H1 (cell line): ENCODE measurements around the gene CCDC12. TPM values are rescaled to one million over a fixed set of nuclear protein-coding genes. Genes with fewer than 3 reads are reported as not detected.

Source experiments
- CTCF ChIA-PET: fragments of 300-600 bp; sonication (Branson Sonifier 250); formaldehyde crosslinking; loops from one replicate; lab custom pipeline; 2021; ENCODE audit not compliant: partially characterized antibody; lab: Charles Lee
- POLR2A ChIA-PET: fragments of 300-600 bp; sonication (Branson Sonifier 250); formaldehyde crosslinking; loops from one replicate; lab custom pipeline; 2021; ENCODE audit warnings: inconsistent platforms; ENCODE audit not compliant: partially characterized antibody; lab: Charles Lee
- DNase-seq, 2 experiments: peaks; one replicate each; pipeline versions ENCODE4 v3.0.0 to v3.0.0-alpha.2; 2010 to 2022; ENCODE audit warnings: low spot score in 2 of 2, low read depth in 1 of 2, mixed read lengths in 1 of 2
- FAIRE-seq: peaks from 2 replicates; lab custom pipeline; 2011; peaks lifted over from hg19 to GRCh38; lab: Jason Lieb, UNC
- H2AFZ ChIP-seq: 2 replicates; pipeline ENCODE4 v1.8.1; 2012; ENCODE audit warnings: low read length, inconsistent platforms
- H2AK5ac ChIP-seq: 2 replicates; pipeline ENCODE4 v1.6.1; 2013; ENCODE audit warnings: low read depth, low read length
- H2BK120ac ChIP-seq: replicated peaks from 2 replicates; pipeline ENCODE3; 2013; ENCODE audit warnings: low read depth, low read length, inconsistent platforms
- H2BK12ac ChIP-seq: 2 replicates; pipeline ENCODE4 v1.6.1; 2013; ENCODE audit warnings: low read depth, low read length
- H2BK15ac ChIP-seq: 2 replicates; pipeline ENCODE4 v1.6.1; 2013; ENCODE audit warnings: low read length
- H2BK20ac ChIP-seq: 2 replicates; pipeline ENCODE4 v1.6.1; 2013; ENCODE audit warnings: low read length
- H2BK5ac ChIP-seq: 2 replicates; pipeline ENCODE4 v1.6.1; 2013; ENCODE audit warnings: low read depth, low read length
- H3K14ac ChIP-seq: 2 replicates; pipeline ENCODE4 v1.6.1; 2013; ENCODE audit warnings: inconsistent platforms; ENCODE audit not compliant: insufficient read length
- H3K18ac ChIP-seq: 2 replicates; pipeline ENCODE4 v1.6.1; 2013; ENCODE audit warnings: low read length; ENCODE audit errors: extremely low read depth
- H3K23ac ChIP-seq: 2 replicates; pipeline ENCODE4 v1.6.1; 2013; ENCODE audit warnings: inconsistent platforms; ENCODE audit not compliant: insufficient read length
- H3K23me2 ChIP-seq: 2 replicates; pipeline ENCODE4 v1.6.1; 2013; ENCODE audit warnings: low read depth, low read length
- H3K27ac ChIP-seq: 2 replicates; pipeline ENCODE4 v1.6.1; 2011; ENCODE audit warnings: low read depth, low read length, inconsistent platforms
- H3K27me3 ChIP-seq, 4 experiments: replicated peaks in 1 of 4; 1 replicate in 1 of 4; 2 replicates in 3 of 4; pipeline versions ENCODE4 v1.6.1 to v1.8.1; 2011 to 2013; ENCODE audit warnings: low read length in 3 of 4, mild to moderate bottlenecking in 3 of 4, inconsistent platforms in 2 of 4, mixed read lengths in 2 of 4, moderate library complexity in 1 of 4; ENCODE audit not compliant: control insufficient read depth in 3 of 4, insufficient read depth in 3 of 4; ENCODE audit errors: extremely low read depth in 1 of 4
- H3K36me3 ChIP-seq, 4 experiments: 2 replicates each; pipeline versions ENCODE4 v1.6.1 to v1.8.1; 2011 to 2013; ENCODE audit warnings: mild to moderate bottlenecking in 4 of 4, low read length in 3 of 4, moderate library complexity in 2 of 4, control low read depth in 1 of 4, inconsistent platforms in 1 of 4; ENCODE audit not compliant: insufficient read depth in 4 of 4, control insufficient read depth in 2 of 4
- H3K4ac ChIP-seq: replicated peaks from 2 replicates; pipeline ENCODE3; 2013; ENCODE audit warnings: low read length, low read depth, mixed read lengths, inconsistent platforms; ENCODE audit not compliant: insufficient read length
- H3K4me1 ChIP-seq, 4 experiments: replicated peaks in 1 of 4; 1 replicate in 1 of 4; 2 replicates in 3 of 4; pipeline versions ENCODE4 v1.6.1 to v1.8.1; 2011 to 2013; ENCODE audit warnings: low read length in 3 of 4, inconsistent platforms in 2 of 4, mixed read lengths in 1 of 4; ENCODE audit not compliant: insufficient read depth in 4 of 4, control insufficient read depth in 3 of 4
- H3K4me2 ChIP-seq, 2 experiments: 2 replicates each; pipeline versions ENCODE4 v1.6.1 to v1.8.1; 2011 to 2013; ENCODE audit warnings: low read depth in 2 of 2, low read length in 2 of 2, control low read depth in 1 of 2, inconsistent platforms in 1 of 2, mild to moderate bottlenecking in 1 of 2; ENCODE audit not compliant: insufficient read depth in 1 of 2
- H3K4me3 ChIP-seq, 4 experiments: fragments of 200-600, 300-600 bp in 1 of 4; sonication (generic), shearing (Covaris generic), sonication (Bioruptor Twin) in 1 of 4; 2 replicates each; pipeline versions ENCODE4 v1.5.1 to v1.8.1; 2011 to 2016; ENCODE audit warnings: low read length in 4 of 4, low read depth in 3 of 4, control low read depth in 2 of 4, inconsistent platforms in 2 of 4, mild to moderate bottlenecking in 2 of 4, mixed read lengths in 1 of 4, moderate library complexity in 1 of 4; ENCODE audit not compliant: insufficient read depth in 2 of 4; ENCODE audit errors: extremely low read depth in 1 of 4
- H3K56ac ChIP-seq: replicated peaks from 2 replicates; pipeline ENCODE3; 2013; ENCODE audit warnings: low read depth, mild to moderate bottlenecking, mixed read lengths, low read length, inconsistent platforms; ENCODE audit not compliant: insufficient read length
- H3K79me1 ChIP-seq: 2 replicates; pipeline ENCODE4 v1.6.1; 2013; ENCODE audit warnings: low read depth, low read length, control low read depth
- H3K79me2 ChIP-seq, 2 experiments: 2 replicates each; pipeline versions ENCODE4 v1.6.1 to v1.8.1; 2012 to 2013; ENCODE audit warnings: low read length in 2 of 2, mild to moderate bottlenecking in 2 of 2, inconsistent platforms in 1 of 2; ENCODE audit not compliant: insufficient read depth in 2 of 2, control insufficient read depth in 1 of 2
- H3K9ac ChIP-seq, 4 experiments: replicated peaks in 1 of 4; 1 replicate in 1 of 4; 2 replicates in 3 of 4; pipeline versions ENCODE4 v1.6.1 to v1.8.1; 2011 to 2013; ENCODE audit warnings: low read depth in 3 of 4, low read length in 3 of 4, control low read depth in 2 of 4, mild to moderate bottlenecking in 2 of 4, moderate library complexity in 2 of 4, inconsistent platforms in 1 of 4; ENCODE audit errors: extremely low read depth in 1 of 4
- H3K9me3 ChIP-seq, 2 experiments: 2 replicates each; pipeline versions ENCODE4 v1.6.1 to v1.8.1; 2012 to 2013; ENCODE audit warnings: mild to moderate bottlenecking in 2 of 2, moderate library complexity in 2 of 2, control low read depth in 1 of 2, inconsistent platforms in 1 of 2, low read depth in 1 of 2, low read length in 1 of 2, mixed read lengths in 1 of 2; ENCODE audit not compliant: insufficient read depth in 2 of 2
- H4K20me1 ChIP-seq, 2 experiments: replicated peaks in 1 of 2; 2 replicates each; pipeline versions ENCODE3 to v1.8.1; 2011 to 2013; ENCODE audit warnings: inconsistent platforms in 2 of 2, low read length in 2 of 2, mild to moderate bottlenecking in 1 of 2; ENCODE audit not compliant: insufficient read depth in 2 of 2, control insufficient read depth in 1 of 2
- H4K5ac ChIP-seq: 2 replicates; pipeline ENCODE4 v1.6.1; 2013; ENCODE audit warnings: low read length, low read depth, mixed read lengths, inconsistent platforms; ENCODE audit not compliant: insufficient read length
- H4K8ac ChIP-seq: 2 replicates; pipeline ENCODE4 v1.8.0; 2013; ENCODE audit warnings: mild to moderate bottlenecking, moderate library complexity, low read length, inconsistent platforms; ENCODE audit not compliant: insufficient read depth; ENCODE audit errors: extremely low read depth
- H4K91ac ChIP-seq: replicated peaks from 2 replicates; pipeline ENCODE3; 2013; ENCODE audit warnings: low read length, mixed read lengths, inconsistent platforms; ENCODE audit not compliant: insufficient read length
- E2F6 ChIP-seq: IDR thresholded peaks from 2 replicates; pipeline ENCODE4 v1.6.1; 2012; ENCODE audit warnings: inconsistent platforms
- JUN ChIP-seq: IDR thresholded peaks from 2 replicates; pipeline ENCODE4 v1.6.1; 2011; ENCODE audit warnings: low read depth, mild to moderate bottlenecking, improper control_type of control experiment, low read length
- KDM5A ChIP-seq: fragments of 200-600 bp; IDR thresholded peaks from 2 replicates; pipeline ENCODE4 v1.7.1; 2012; ENCODE audit warnings: mild to moderate bottlenecking, low read length, inconsistent platforms, mixed read lengths
- SAP30 ChIP-seq: fragments of 300-600 bp; sonication (generic); IDR thresholded peaks from 2 replicates; pipeline ENCODE4 v1.7.1; 2012; ENCODE audit warnings: low read length, moderate library complexity, mild to moderate bottlenecking, inconsistent platforms; ENCODE audit not compliant: insufficient read depth, insufficient replicate concordance
- SIX5 ChIP-seq: IDR thresholded peaks from 2 replicates; pipeline ENCODE4 v1.6.1; 2011; ENCODE audit warnings: mild to moderate bottlenecking, low read depth, low read length
- TAF1 ChIP-seq: IDR thresholded peaks from 2 replicates; pipeline ENCODE4 v1.6.1; 2011; ENCODE audit warnings: mild to moderate bottlenecking, low read depth, low read length
- TEAD4 ChIP-seq: IDR thresholded peaks from 2 replicates; pipeline ENCODE4 v1.6.1; 2012; ENCODE audit warnings: low read depth, low read length, inconsistent platforms, mixed read lengths
- WGBS, 2 experiments: shearing (Covaris generic) in 1 of 2; methylation state at CpG; one replicate each; pipeline versions ENCODE4 v1.1.6 to v1.1.7; 2013 to 2015; ENCODE audit warnings: low lambda C conversion rate in 2 of 2, mixed read lengths in 2 of 2, inconsistent platforms in 1 of 2, low coverage in 1 of 2, missing lambda C conversion rate in 1 of 2; ENCODE audit not compliant: insufficient replicate concordance in 2 of 2, insufficient coverage in 1 of 2, insufficient read length in 1 of 2; ENCODE audit errors: extremely low coverage in 1 of 2, missing lambda C conversion rate in 1 of 2; 5-methylcytosine and 5-hydroxymethylcytosine counted together
- polyA plus RNA-seq, 7 experiments: library from polyadenylated mRNA; depleted of rRNA in 3 of 7; stranded (reverse) in 5 of 7; unstranded in 2 of 7; fragments of >200 nt in 5 of 7; fragments of 200-250 nt in 2 of 7; gene quantifications; 1 replicate in 5 of 7; 2 replicates in 1 of 7; 4 replicates in 1 of 7; pipeline versions ENCODE4 v1.2.1 to v1.2.3, GENCODE V29; 2011 to 2013; ENCODE audit warnings: missing spikeins in 2 of 7, mixed read lengths in 2 of 7
- total RNA-seq: library from RNA; stranded (reverse); fragmentation: NEBNext Ultra II Directional; extraction: Animal tissue kit (Norgen Biotek cat#: 25700); gene quantifications from 2 replicates; pipeline ENCODE4 v1.2.1, GENCODE V29; 2021

The CCDC12 gene
- total and polyA plus RNA-seq, 2 of the 8 experiments (the other 6 are each of a cell fraction or from before 2014, with no cell fraction given): 29.5 to 41.3 TPM

- Histone ChIP-seq H3K27ac (no peak overlapping the region), H2BK5ac (no peak overlapping the region), H2BK15ac (no peak overlapping the region), H2BK120ac (no peak overlapping the region), H3K36me3 (peaks cover 4 to 16% (median 11%) of the 10 kb centered on the region in 4 experiments; a peak in 5 of 8 replicates), H4K8ac (no peak overlapping the region), H4K91ac (no peak overlapping the region), H3K4me2 (no peak overlapping the region), H2AK5ac (no peak overlapping the region), H3K14ac (no peak overlapping the region), H3K9me3 (no peaks in the 10 kb centered on the region), H3K18ac (no peak overlapping the region), H3K27me3 (no peaks in the 10 kb centered on the region), H2AFZ (no peak overlapping the region), H3K4me1 (peaks cover 0 to 3% (median 1%) of the 10 kb centered on the region in 4 experiments; a peak in 3 of 7 replicates), H3K4ac (no peak overlapping the region), H3K23ac (no peak overlapping the region), H3K23me2 (no peaks in the 10 kb centered on the region), H3K79me1 (no peaks in the 10 kb centered on the region), H4K20me1 (peaks cover 3 to 23% of the 10 kb centered on the region in 2 experiments), H2BK12ac (no peak overlapping the region), H2BK20ac (no peak overlapping the region), H3K9ac (no peak overlapping the region), H3K56ac (no peak overlapping the region), H4K5ac (no peak overlapping the region), H3K4me3 (no peak overlapping the region), H3K79me2 (no peaks in the 10 kb centered on the region)
- ChIA-PET CTCF (interaction anchor here (0.9 to 14.2 kb wide), 14 partner anchors 10 to 314 kb away, joined by 3 to 130 read pairs (median 5); partner anchors contain the start of genes CCDC12, MYL3 and NBEAL2), POLR2A (interaction anchor here (0.6 to 1.1 kb wide), 2 partner anchors 10 to 293 kb away, joined by 3 to 4 read pairs; no protein-coding TSS in a partner anchor)
- FAIRE-seq: no peak
- DNase-seq: no peak
- 97% methylated on average over 12 of the region's 14 CpGs; no CpG with 5 or more reads in 1 of the 2 experiments for WGBS, 2 experiments
- TF ChIP-seq TEAD4 (no peak), JUN (no peak), KDM5A (no peak), TAF1 (no peak), E2F6 (no peak), SIX5 (no peak), SAP30 (no peak)
These were observed 23.1 kb upstream of the CCDC12 start for GRCh38 chr3:46999516-47000197.
